ENCODE results near the gene BHLHE23.

Gene BHLHE23

DNA sequence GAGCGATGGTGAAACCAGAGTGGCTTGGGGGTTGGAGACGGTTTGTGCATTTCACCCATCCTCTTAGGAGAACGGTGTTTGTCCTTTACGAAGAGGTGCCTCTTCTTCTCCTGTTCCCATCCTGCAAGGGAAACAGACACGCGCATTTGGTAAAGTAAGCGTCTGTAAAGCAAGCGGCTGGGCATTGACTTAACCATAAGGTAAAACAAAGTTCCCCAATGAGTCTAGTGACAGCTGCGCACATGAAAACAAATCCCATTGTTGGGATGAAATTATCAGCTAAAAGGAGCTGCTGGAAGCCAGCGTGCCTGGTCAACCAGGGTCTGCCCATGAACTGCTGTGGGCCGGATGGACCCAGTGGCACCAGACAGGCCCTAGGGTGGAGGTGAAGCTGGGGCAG, 5.8 kb downstream of the BHLHE23 start:
- H2BK5ac ChIP-seq (ENCODE audit: low read length) = no peak overlapping the region
- WGBS (ENCODE audit: extremely low coverage, insufficient coverage, low lambda C conversion rate) = no CpG with 5 or more reads among the region's 11 CpGs

GRCh38 chr20:63000036-63000435, 6.7 kb downstream of the BHLHE23 start:
- Histone ChIP-seq H3K4me3 (ENCODE audit: low read length) (no peak overlapping the region), H4K5ac (ENCODE audit: low read length) (no peak overlapping the region), H3K36me3 (ENCODE audit: control insufficient read depth, insufficient read depth, low read length) (no peaks in the 10 kb centered on the region), H3K4me2 (ENCODE audit: low read length) (no peak overlapping the region), H3K9ac (ENCODE audit: low read length) (no peak overlapping the region), H2BK15ac (replicated peaks; ENCODE audit: low read depth) (no peak overlapping the region), H2AK5ac (ENCODE audit: low read length) (no peak overlapping the region), H3K27ac (ENCODE audit: low read depth, low read length) (no peak overlapping the region), H3K18ac (ENCODE audit: low read length) (no peak overlapping the region), H2BK120ac (ENCODE audit: low read depth, low read length) (no peak overlapping the region), H3K79me2 (ENCODE audit: control insufficient read depth, insufficient read depth, low read length) (no peaks in the 10 kb centered on the region), H3K23ac (ENCODE audit: low read length) (no peak overlapping the region), H2BK5ac (ENCODE audit: low read length) (no peak overlapping the region), H3K56ac (ENCODE audit: low read length) (no peak overlapping the region), H4K8ac (ENCODE audit: low read depth, low read length) (no peak overlapping the region), H3K27me3 (ENCODE audit: insufficient read depth, low read length, poor library complexity) (peaks cover 23% of the 10 kb centered on the region), H3K4me1 (ENCODE audit: control insufficient read depth, low read depth, low read length) (no peaks in the 10 kb centered on the region), H3K4ac (ENCODE audit: low read depth, low read length) (no peak overlapping the region), H3K79me1 (ENCODE audit: low read length) (no peaks in the 10 kb centered on the region)
- DNase-seq = no peak
- WGBS (ENCODE audit: extremely low coverage, insufficient coverage, low lambda C conversion rate) = no CpG with 5 or more reads among the region's 14 CpGs

More for the DNA sequence above, 5.8 kb downstream of the BHLHE23 start:
- Histone ChIP-seq H3K4me2 (ENCODE audit: low read length) (no peak overlapping the region), H3K79me2 (ENCODE audit: control insufficient read depth, insufficient read depth, low read length) (no peaks in the 10 kb centered on the region), H3K36me3 (ENCODE audit: control insufficient read depth, insufficient read depth, low read length) (no peaks in the 10 kb centered on the region), H3K23ac (ENCODE audit: low read length) (no peak overlapping the region), H2BK120ac (ENCODE audit: low read depth, low read length) (no peak overlapping the region), H3K4me1 (ENCODE audit: control insufficient read depth, low read depth, low read length) (no peaks in the 10 kb centered on the region), H3K56ac (ENCODE audit: low read length) (no peak overlapping the region), H4K8ac (ENCODE audit: low read depth, low read length) (no peak overlapping the region), H3K79me1 (ENCODE audit: low read length) (no peaks in the 10 kb centered on the region), H3K27me3 (ENCODE audit: insufficient read depth, low read length, poor library complexity) (peaks cover 32% of the 10 kb centered on the region), H3K4ac (ENCODE audit: low read depth, low read length) (no peak overlapping the region), H3K9ac (ENCODE audit: low read length) (no peak overlapping the region), H2BK15ac (replicated peaks; ENCODE audit: low read depth) (no peak overlapping the region), H3K27ac (ENCODE audit: low read depth, low read length) (no peak overlapping the region), H4K5ac (ENCODE audit: low read length) (no peak overlapping the region), H3K18ac (ENCODE audit: low read length) (no peak overlapping the region), H3K4me3 (ENCODE audit: low read length) (no peak overlapping the region), H2AK5ac (ENCODE audit: low read length) (no peak overlapping the region)
- DNase-seq = no peak

DNA sequence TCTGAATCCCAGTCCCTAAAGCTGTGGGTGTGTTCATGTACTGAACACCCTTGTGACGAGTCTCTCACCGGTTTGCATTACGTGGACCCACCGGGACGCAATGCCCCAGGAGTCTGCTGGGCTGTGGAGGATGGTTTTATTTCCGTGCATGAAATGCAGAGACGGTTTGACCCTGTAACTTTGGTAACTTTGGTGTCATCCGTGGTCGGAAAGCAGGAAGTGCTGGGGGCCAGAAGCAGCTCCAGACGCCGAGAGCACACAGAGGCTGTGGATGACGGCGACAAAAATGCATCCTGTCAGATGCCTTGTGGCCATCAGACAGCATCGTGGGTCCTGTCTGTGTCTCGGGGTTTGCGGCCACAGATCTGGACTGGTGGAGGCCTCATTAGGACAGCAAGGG, 7.2 kb downstream of the BHLHE23 start:
- no peaks in the 10 kb centered on the region for H3K4me1 ChIP-seq (ENCODE audit: control insufficient read depth, low read depth, low read length)
- H3K23ac ChIP-seq (ENCODE audit: low read length) = no peak overlapping the region
- no peak overlapping the region for H3K27ac ChIP-seq (ENCODE audit: low read depth, low read length)
- H2AK5ac ChIP-seq (ENCODE audit: low read length) = no peak overlapping the region
- no peak overlapping the region for H4K5ac ChIP-seq (ENCODE audit: low read length)
- H2BK15ac ChIP-seq (replicated peaks; ENCODE audit: low read depth) = no peak overlapping the region
- H4K8ac ChIP-seq (ENCODE audit: low read depth, low read length) = no peak overlapping the region
- H3K56ac ChIP-seq (ENCODE audit: low read length) = no peak overlapping the region
- H3K79me2 ChIP-seq (ENCODE audit: control insufficient read depth, insufficient read depth, low read length) = no peaks in the 10 kb centered on the region
- no peaks in the 10 kb centered on the region for H3K36me3 ChIP-seq (ENCODE audit: control insufficient read depth, insufficient read depth, low read length)
- H3K9ac ChIP-seq (ENCODE audit: low read length) = no peak overlapping the region
- no peaks in the 10 kb centered on the region for H3K79me1 ChIP-seq (ENCODE audit: low read length)
- H3K4me3 ChIP-seq (ENCODE audit: low read length) = no peak overlapping the region
- no peak overlapping the region for H3K18ac ChIP-seq (ENCODE audit: low read length)
- no peak overlapping the region for H3K4me2 ChIP-seq (ENCODE audit: low read length)
- H2BK5ac ChIP-seq (ENCODE audit: low read length) = no peak overlapping the region
- no peak for DNase-seq
- H2BK120ac ChIP-seq (ENCODE audit: low read depth, low read length) = no peak overlapping the region
- peaks cover 18% of the 10 kb centered on the region for H3K27me3 ChIP-seq (ENCODE audit: insufficient read depth, low read length, poor library complexity)
- H3K4ac ChIP-seq (ENCODE audit: low read depth, low read length) = no peak overlapping the region
- WGBS (ENCODE audit: extremely low coverage, insufficient coverage, low lambda C conversion rate) = no CpG with 5 or more reads among the region's 16 CpGs

- H3K4me1 ChIP-seq (ENCODE audit: control insufficient read depth, low read depth, low read length) = no peaks in the 10 kb centered on the region
- no peak overlapping the region for H3K56ac ChIP-seq (ENCODE audit: low read length)
- no peak overlapping the region for H4K8ac ChIP-seq (ENCODE audit: low read depth, low read length)
- H3K4ac ChIP-seq (ENCODE audit: low read depth, low read length) = no peak overlapping the region
- H3K36me3 ChIP-seq (ENCODE audit: control insufficient read depth, insufficient read depth, low read length) = no peaks in the 10 kb centered on the region
- no peak overlapping the region for H3K23ac ChIP-seq (ENCODE audit: low read length)
- H2BK5ac ChIP-seq (ENCODE audit: low read length) = no peak overlapping the region
- H4K5ac ChIP-seq (ENCODE audit: low read length) = no peak overlapping the region
- no peaks in the 10 kb centered on the region for H3K79me2 ChIP-seq (ENCODE audit: control insufficient read depth, insufficient read depth, low read length)
- H2AK5ac ChIP-seq (ENCODE audit: low read length) = no peak overlapping the region
- no peak overlapping the region for H2BK15ac ChIP-seq (replicated peaks; ENCODE audit: low read depth)
- WGBS (ENCODE audit: extremely low coverage, insufficient coverage, low lambda C conversion rate) = no CpG with 5 or more reads among the region's 5 CpGs
- no peak overlapping the region for H3K4me2 ChIP-seq (ENCODE audit: low read length)
- H3K18ac ChIP-seq (ENCODE audit: low read length) = no peak overlapping the region
- no peak for DNase-seq
- no peaks in the 10 kb centered on the region for H3K79me1 ChIP-seq (ENCODE audit: low read length)
- H3K27me3 ChIP-seq (ENCODE audit: insufficient read depth, low read length, poor library complexity) = peaks cover 11% of the 10 kb centered on the region
- H3K4me3 ChIP-seq (ENCODE audit: low read length) = no peak overlapping the region
- no peak overlapping the region for H3K9ac ChIP-seq (ENCODE audit: low read length)
- no peak overlapping the region for H2BK120ac ChIP-seq (ENCODE audit: low read depth, low read length)
- no peak overlapping the region for H3K27ac ChIP-seq (ENCODE audit: low read depth, low read length)
Observed at GRCh38 chr20:62998449-62998848, 8.3 kb downstream of the BHLHE23 start.

- Histone ChIP-seq H3K4me1 (ENCODE audit: control insufficient read depth, low read depth, low read length) (no peaks in the 10 kb centered on the region), H3K4ac (ENCODE audit: low read depth, low read length) (no peak overlapping the region), H3K56ac (ENCODE audit: low read length) (no peak overlapping the region), H3K36me3 (ENCODE audit: control insufficient read depth, insufficient read depth, low read length) (no peaks in the 10 kb centered on the region), H4K8ac (ENCODE audit: low read depth, low read length) (no peak overlapping the region), H3K79me2 (ENCODE audit: control insufficient read depth, insufficient read depth, low read length) (no peaks in the 10 kb centered on the region), H4K5ac (ENCODE audit: low read length) (no peak overlapping the region), H3K23ac (ENCODE audit: low read length) (no peak overlapping the region), H3K18ac (ENCODE audit: low read length) (no peak overlapping the region), H2AK5ac (ENCODE audit: low read length) (no peak overlapping the region), H3K27me3 (ENCODE audit: insufficient read depth, low read length, poor library complexity) (peaks cover 6% of the 10 kb centered on the region), H2BK15ac (replicated peaks; ENCODE audit: low read depth) (no peak overlapping the region), H3K9ac (ENCODE audit: low read length) (no peak overlapping the region), H2BK5ac (ENCODE audit: low read length) (no peak overlapping the region), H3K4me2 (ENCODE audit: low read length) (no peak overlapping the region), H3K4me3 (ENCODE audit: low read length) (no peak overlapping the region), H3K79me1 (ENCODE audit: low read length) (no peaks in the 10 kb centered on the region), H3K27ac (ENCODE audit: low read depth, low read length) (no peak overlapping the region), H2BK120ac (ENCODE audit: low read depth, low read length) (no peak overlapping the region)
- DNase-seq = no peak
- WGBS (ENCODE audit: extremely low coverage, insufficient coverage, low lambda C conversion rate) = no CpG with 5 or more reads among the region's 20 CpGs
Observed at GRCh38 chr20:62997417-62998035, 9.2 kb downstream of the BHLHE23 start.

GRCh38 chr20:62996596-62996982, 10.2 kb downstream of the BHLHE23 start:
- Histone ChIP-seq H3K79me2 (ENCODE audit: control insufficient read depth, insufficient read depth, low read length) (no peaks in the 10 kb centered on the region), H2BK5ac (ENCODE audit: low read length) (no peak overlapping the region), H3K79me1 (ENCODE audit: low read length) (no peaks in the 10 kb centered on the region), H3K36me3 (ENCODE audit: control insufficient read depth, insufficient read depth, low read length) (no peaks in the 10 kb centered on the region), H3K4me3 (ENCODE audit: low read length) (no peak overlapping the region), H4K5ac (ENCODE audit: low read length) (no peak overlapping the region), H3K18ac (ENCODE audit: low read length) (no peak overlapping the region), H3K23ac (ENCODE audit: low read length) (no peak overlapping the region), H3K56ac (ENCODE audit: low read length) (no peak overlapping the region), H2BK15ac (replicated peaks; ENCODE audit: low read depth) (no peak overlapping the region), H3K27ac (ENCODE audit: low read depth, low read length) (no peak overlapping the region), H3K9ac (ENCODE audit: low read length) (no peak overlapping the region), H3K4me1 (ENCODE audit: control insufficient read depth, low read depth, low read length) (no peaks in the 10 kb centered on the region), H3K4me2 (ENCODE audit: low read length) (no peak overlapping the region), H3K27me3 (ENCODE audit: insufficient read depth, low read length, poor library complexity) (peaks cover 4% of the 10 kb centered on the region), H3K4ac (ENCODE audit: low read depth, low read length) (no peak overlapping the region), H2BK120ac (ENCODE audit: low read depth, low read length) (no peak overlapping the region), H2AK5ac (ENCODE audit: low read length) (no peak overlapping the region), H4K8ac (ENCODE audit: low read depth, low read length) (no peak overlapping the region)
- DNase-seq = no peak
- no CpG with 5 or more reads among the region's 14 CpGs for WGBS (ENCODE audit: extremely low coverage, insufficient coverage, low lambda C conversion rate)

All from mesendoderm (in vitro differentiated cells).